H1 (cell line): ENCODE results near the gene TTC28.

ENCODE experiments used
- BCL11A ChIP-seq, 2 experiments: IDR thresholded peaks; one replicate each; pipeline ENCODE4 v1.6.1; 2011; ENCODE audit warnings: low read depth in 2 of 2, low read length in 2 of 2, mild to moderate bottlenecking in 2 of 2
- CHD2 ChIP-seq: IDR thresholded peaks from 2 replicates; pipeline ENCODE4 v1.6.1; 2012; ENCODE audit warnings: low read length, improper control_type of control experiment
- CTCF ChIP-seq, 3 experiments: IDR thresholded peaks; 1 replicate in 2 of 3; 2 replicates in 1 of 3; pipeline versions ENCODE4 v1.5.1 to v1.6.1; 2011; ENCODE audit warnings: low read length in 3 of 3, mild to moderate bottlenecking in 3 of 3, inconsistent platforms in 2 of 3, low read depth in 1 of 3, moderate library complexity in 1 of 3; ENCODE audit not compliant: insufficient read depth in 1 of 3; ENCODE audit errors: control extremely low read depth in 1 of 3
- EP300 ChIP-seq, 2 experiments: IDR thresholded peaks; 1 replicate in 1 of 2; 2 replicates in 1 of 2; pipeline ENCODE4 v1.6.1; 2011 to 2012; ENCODE audit warnings: low read depth in 2 of 2, low read length in 2 of 2, mild to moderate bottlenecking in 2 of 2, borderline replicate concordance in 1 of 2, inconsistent platforms in 1 of 2, moderate library complexity in 1 of 2
- EZH2 ChIP-seq: fragments of 200-600 bp; sonication (generic); IDR thresholded peaks from 2 replicates; pipeline ENCODE4 v1.7.1; 2012; ENCODE audit warnings: low read depth, mild to moderate bottlenecking, moderate library complexity, low read length, inconsistent platforms; ENCODE audit not compliant: severe bottlenecking
- KDM5A ChIP-seq: fragments of 200-600 bp; IDR thresholded peaks from 2 replicates; pipeline ENCODE4 v1.7.1; 2012; ENCODE audit warnings: mild to moderate bottlenecking, low read length, inconsistent platforms, mixed read lengths
- POLR2A ChIP-seq, 2 experiments: IDR thresholded peaks; 1 replicate in 1 of 2; 2 replicates in 1 of 2; pipeline ENCODE4 v1.6.1; 2011; ENCODE audit warnings: low read depth in 2 of 2, low read length in 2 of 2, mild to moderate bottlenecking in 2 of 2; ENCODE audit errors: control extremely low read depth in 1 of 2
- TAF1 ChIP-seq: IDR thresholded peaks from 2 replicates; pipeline ENCODE4 v1.6.1; 2011; ENCODE audit warnings: mild to moderate bottlenecking, low read depth, low read length
- USF2 ChIP-seq: IDR thresholded peaks from 2 replicates; pipeline ENCODE4 v1.6.1; 2011; ENCODE audit warnings: low read length, improper control_type of control experiment

GRCh38 chr22:28034760-28035401 lies 644.8 kb downstream of the TTC28 start:
- TF ChIP-seq KDM5A (no peak), CHD2 (no peak), POLR2A (IDR thresholded peaks at IDR 0.05; ENCODE audit: control extremely low read depth in 1 of 2, low read depth in 2 of 2, low read length in 2 of 2) (no peak), EP300 (IDR thresholded peaks at IDR 0.05; ENCODE audit: borderline replicate concordance in 1 of 2, low read depth in 2 of 2, low read length in 2 of 2) (no peak), EZH2 (no peak), TAF1 (no peak), CTCF (IDR thresholded peaks at IDR 0.05; ENCODE audit: control extremely low read depth in 1 of 3, insufficient read depth in 1 of 3, low read depth in 1 of 3, low read length in 3 of 3) (no peak), BCL11A (IDR thresholded peaks at IDR 0.05; ENCODE audit: low read depth in 2 of 2, low read length in 2 of 2) (no peak), USF2 (no peak)
